Loucy (cell line): ENCODE data around the gene VWA1.

Source experiments
- H2AFZ ChIP-seq: fragments of 200-600 bp; sonication (generic); 2 replicates; pipeline ENCODE4 v1.6.0; 2016; ENCODE audit warnings: antibody characterized with exemption, mild to moderate bottlenecking, low read length, moderate library complexity
- H3F3A ChIP-seq: fragments of 200-600 bp; 2 replicates; pipeline ENCODE4 v1.6.0; 2016; ENCODE audit warnings: antibody characterized with exemption, low read depth, mild to moderate bottlenecking
- H3K27me3 ChIP-seq: fragments of 200-600 bp; sonication (generic); 2 replicates; pipeline ENCODE4 v1.6.1; 2014; ENCODE audit warnings: low read length, mild to moderate bottlenecking; ENCODE audit not compliant: insufficient read depth, poor library complexity, severe bottlenecking
- H3K36me3 ChIP-seq: fragments of 200-600 bp; sonication (generic); 2 replicates; pipeline ENCODE4 v1.6.1; 2016; ENCODE audit warnings: low read length; ENCODE audit not compliant: insufficient read depth
- H3K4me1 ChIP-seq: fragments of 200-600 bp; sonication (generic); 2 replicates; pipeline ENCODE4 v1.5.1; 2014; ENCODE audit warnings: low read length, mild to moderate bottlenecking; ENCODE audit not compliant: insufficient read depth, poor library complexity, severe bottlenecking
- H3K4me2 ChIP-seq: fragments of 200-600 bp; sonication (generic); 2 replicates; pipeline ENCODE4 v1.6.0; 2014; ENCODE audit warnings: antibody characterized with exemption, low read length, low read depth, mild to moderate bottlenecking; ENCODE audit not compliant: poor library complexity, severe bottlenecking
- H3K4me3 ChIP-seq: fragments of 200-600 bp; sonication (generic); 2 replicates; pipeline ENCODE4 v1.5.1; 2014; ENCODE audit warnings: low read length, mild to moderate bottlenecking, mixed read lengths; ENCODE audit not compliant: poor library complexity, severe bottlenecking
- H3K79me2 ChIP-seq: fragments of 200-600 bp; sonication (generic); 2 replicates; pipeline ENCODE4 v1.6.1; 2014; ENCODE audit warnings: low read length; ENCODE audit not compliant: insufficient read depth
- H3K9ac ChIP-seq: fragments of 200-600 bp; sonication (generic); 2 replicates; pipeline ENCODE4 v1.6.0; 2014; ENCODE audit warnings: mild to moderate bottlenecking, low read depth, low read length, moderate library complexity; ENCODE audit not compliant: poor library complexity, severe bottlenecking
- H3K9me2 ChIP-seq: fragments of 200-600 bp; sonication (generic); replicated peaks from 2 replicates; pipeline ENCODE4 v1.6.1; 2016; ENCODE audit warnings: low read depth, low read length, mixed read lengths
- H3K9me3 ChIP-seq: fragments of 200-600 bp; sonication (generic); 2 replicates; pipeline ENCODE4 v1.6.1; 2014; ENCODE audit warnings: mild to moderate bottlenecking, antibody characterized with exemption, low read length, low read depth; ENCODE audit not compliant: insufficient read depth
- H4K20me1 ChIP-seq: fragments of 200-600 bp; sonication (generic); 2 replicates; pipeline ENCODE4 v1.6.0; 2014; ENCODE audit warnings: antibody characterized with exemption, low read length, mild to moderate bottlenecking; ENCODE audit not compliant: insufficient read depth, poor library complexity, severe bottlenecking
- CTCF ChIP-seq: fragments of 200-600 bp; sonication (generic); conservative IDR thresholded peaks from 2 replicates; pipeline ENCODE4 v1.5.1; 2014; ENCODE audit warnings: mild to moderate bottlenecking, antibody characterized with exemption, low read length
- EZH2phosphoT487 ChIP-seq: fragments of 200-600 bp; IDR thresholded peaks from 2 replicates; pipeline ENCODE4 v1.6.1; 2018; ENCODE audit warnings: antibody characterized with exemption, mild to moderate bottlenecking, moderate library complexity, borderline replicate concordance

The VWA1 gene

GRCh38 chr1:1399187-1399871 is 36.2 kb upstream of the VWA1 start, which contains the start of gene CCNL2:
Gene CCNL2 (minus strand): TSS chr1:1399335. CDS start chr1:1399306, 29 bp downstream.
- H3F3A ChIP-seq, result no peaks in the 10 kb centered on the region
- peaks cover 37% of the 10 kb centered on the region for H3K4me1 ChIP-seq
- H3K9me2 ChIP-seq, result no peaks in the 10 kb centered on the region
- H3K27me3 ChIP-seq, result peaks cover 6% of the 10 kb centered on the region
- peak within 1 kb of the TSS; percentile 88 for H2AFZ ChIP-seq
- peaks cover 79% of the 10 kb centered on the region for H3K79me2 ChIP-seq
- H4K20me1 ChIP-seq, result peaks cover 41% of the 10 kb centered on the region
- TF ChIP-seq EZH2phosphoT487, result no peak
- peak; percentile 45 for TF ChIP-seq CTCF
- H3K9me3 ChIP-seq, result no peaks in the 10 kb centered on the region
- peak within 1 kb of the TSS; percentile 95 for H3K9ac ChIP-seq
- H3K4me3 ChIP-seq, result peak within 1 kb of the TSS; percentile 87
- peak within 1 kb of the TSS; percentile 98 for H3K4me2 ChIP-seq
- H3K36me3 ChIP-seq, result peaks cover 42% of the 10 kb centered on the region; the same call in 1 of the 2 replicates

- Histone ChIP-seq H3K4me1 (peaks cover 38% of the 10 kb centered on the region), H3K9ac (peak overlapping the region; percentile 95), H4K20me1 (peaks cover 41% of the 10 kb centered on the region), H3K9me3 (no peaks in the 10 kb centered on the region), H3K36me3 (peaks cover 43% of the 10 kb centered on the region; the same call in 1 of the 2 replicates), H3F3A (no peaks in the 10 kb centered on the region), H2AFZ (peak overlapping the region; percentile 75), H3K4me3 (peak overlapping the region; percentile 87), H3K9me2 (no peaks in the 10 kb centered on the region), H3K4me2 (peak overlapping the region; percentile 97), H3K27me3 (peaks cover 6% of the 10 kb centered on the region), H3K79me2 (peaks cover 85% of the 10 kb centered on the region)
- TF ChIP-seq CTCF (no peak), EZH2phosphoT487 (no peak)
These were observed 35.5 kb upstream of the VWA1 start for GRCh38 chr1:1399872-1400575.

GRCh38 chr1:1400576-1401456 is 34.7 kb upstream of the VWA1 start:
- Histone ChIP-seq H3F3A (no peaks in the 10 kb centered on the region), H4K20me1 (peaks cover 45% of the 10 kb centered on the region), H3K4me1 (peaks cover 46% of the 10 kb centered on the region), H3K9ac (peak overlapping the region; percentile 95), H3K4me3 (peak overlapping the region; percentile 87), H3K27me3 (peaks cover 6% of the 10 kb centered on the region), H3K9me2 (no peaks in the 10 kb centered on the region), H3K9me3 (no peaks in the 10 kb centered on the region), H3K79me2 (peaks cover 85% of the 10 kb centered on the region), H2AFZ (no peak overlapping the region), H3K4me2 (peak overlapping the region; percentile 97), H3K36me3 (peaks cover 42% of the 10 kb centered on the region; the same call in 1 of the 2 replicates)
- TF ChIP-seq EZH2phosphoT487 (no peak), CTCF (no peak)
